ENCODE measurements around the gene MYBPC3.

Gene MYBPC3

GRCh38 chr11:47296045-47296444, 56.5 kb downstream of the MYBPC3 start:
- no peak overlapping the region for H3K4me3 ChIP-seq (ENCODE audit: control insufficient read depth, low read depth, low read length)
- no peak for DNase-seq (ENCODE audit: low read depth)
- TF ChIP-seq, protein P1, sequence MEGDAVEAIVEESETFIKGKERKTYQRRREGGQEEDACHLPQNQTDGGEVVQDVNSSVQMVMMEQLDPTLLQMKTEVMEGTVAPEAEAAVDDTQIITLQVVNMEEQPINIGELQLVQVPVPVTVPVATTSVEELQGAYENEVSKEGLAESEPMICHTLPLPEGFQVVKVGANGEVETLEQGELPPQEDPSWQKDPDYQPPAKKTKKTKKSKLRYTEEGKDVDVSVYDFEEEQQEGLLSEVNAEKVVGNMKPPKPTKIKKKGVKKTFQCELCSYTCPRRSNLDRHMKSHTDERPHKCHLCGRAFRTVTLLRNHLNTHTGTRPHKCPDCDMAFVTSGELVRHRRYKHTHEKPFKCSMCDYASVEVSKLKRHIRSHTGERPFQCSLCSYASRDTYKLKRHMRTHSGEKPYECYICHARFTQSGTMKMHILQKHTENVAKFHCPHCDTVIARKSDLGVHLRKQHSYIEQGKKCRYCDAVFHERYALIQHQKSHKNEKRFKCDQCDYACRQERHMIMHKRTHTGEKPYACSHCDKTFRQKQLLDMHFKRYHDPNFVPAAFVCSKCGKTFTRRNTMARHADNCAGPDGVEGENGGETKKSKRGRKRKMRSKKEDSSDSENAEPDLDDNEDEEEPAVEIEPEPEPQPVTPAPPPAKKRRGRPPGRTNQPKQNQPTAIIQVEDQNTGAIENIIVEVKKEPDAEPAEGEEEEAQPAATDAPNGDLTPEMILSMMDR (IDR thresholded peaks at IDR 0.05; ENCODE audit: control insufficient read depth, insufficient read depth, low read depth, low read length, missing control alignments) = no peak

DNA sequence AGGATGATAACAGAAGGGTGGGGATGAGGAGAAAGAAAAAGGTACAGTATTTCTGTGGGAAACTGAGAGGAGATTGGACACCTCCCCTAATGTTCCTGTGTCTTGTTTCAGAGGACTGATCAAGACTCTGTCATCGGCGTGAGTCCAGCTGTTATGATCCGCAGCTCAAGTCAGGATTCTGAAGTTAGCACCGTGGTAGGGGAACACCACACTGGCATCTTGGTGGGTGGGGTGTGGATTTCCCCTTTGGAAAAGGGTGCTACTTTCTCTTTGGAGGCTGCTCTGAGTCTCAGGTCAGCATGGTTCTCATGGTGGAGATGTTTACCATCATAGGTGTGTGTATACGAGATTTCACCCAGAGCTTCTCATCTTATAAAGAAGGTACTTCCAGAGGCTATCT, 57.1 kb downstream of the MYBPC3 start:
- no peak overlapping the region for H3K4me3 ChIP-seq (ENCODE audit: control insufficient read depth, low read depth, low read length)
- TF ChIP-seq, protein P1 (IDR thresholded peaks at IDR 0.05; ENCODE audit: control insufficient read depth, insufficient read depth, low read depth, low read length, missing control alignments) = no peak
- DNase-seq (ENCODE audit: low read depth) = no peak

DNA sequence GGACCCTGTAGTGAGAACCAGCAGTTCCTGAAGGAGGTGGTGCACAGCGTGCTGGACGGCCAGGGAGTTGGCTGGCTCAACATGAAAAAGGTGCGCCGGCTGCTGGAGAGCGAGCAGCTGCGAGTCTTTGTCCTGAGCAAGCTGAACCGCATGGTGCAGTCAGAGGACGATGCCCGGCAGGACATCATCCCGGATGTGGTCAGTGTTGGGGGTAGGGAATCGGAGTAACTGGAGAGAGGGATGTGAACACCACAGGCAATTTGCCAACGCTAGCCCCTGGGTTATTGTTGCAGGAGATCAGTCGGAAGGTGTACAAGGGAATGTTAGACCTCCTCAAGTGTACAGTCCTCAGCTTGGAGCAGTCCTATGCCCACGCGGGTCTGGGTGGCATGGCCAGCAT, 62.6 kb downstream of the MYBPC3 start:
- TF ChIP-seq, protein P1 (IDR thresholded peaks at IDR 0.05; ENCODE audit: control insufficient read depth, insufficient read depth, low read depth, low read length, missing control alignments) = no peak
- H3K4me3 ChIP-seq (ENCODE audit: control insufficient read depth, low read depth, low read length) = no peak overlapping the region
- DNase-seq (ENCODE audit: low read depth) = no peak

- TF ChIP-seq, protein P1 (IDR thresholded peaks at IDR 0.05; ENCODE audit: control insufficient read depth, insufficient read depth, low read depth, low read length, missing control alignments) = no peak
- DNase-seq (ENCODE audit: low read depth) = no peak
- H3K4me3 ChIP-seq (ENCODE audit: control insufficient read depth, low read depth, low read length) = no peak overlapping the region
These were observed 64.4 kb downstream of the MYBPC3 start for GRCh38 chr11:47288066-47288465.

DNA sequence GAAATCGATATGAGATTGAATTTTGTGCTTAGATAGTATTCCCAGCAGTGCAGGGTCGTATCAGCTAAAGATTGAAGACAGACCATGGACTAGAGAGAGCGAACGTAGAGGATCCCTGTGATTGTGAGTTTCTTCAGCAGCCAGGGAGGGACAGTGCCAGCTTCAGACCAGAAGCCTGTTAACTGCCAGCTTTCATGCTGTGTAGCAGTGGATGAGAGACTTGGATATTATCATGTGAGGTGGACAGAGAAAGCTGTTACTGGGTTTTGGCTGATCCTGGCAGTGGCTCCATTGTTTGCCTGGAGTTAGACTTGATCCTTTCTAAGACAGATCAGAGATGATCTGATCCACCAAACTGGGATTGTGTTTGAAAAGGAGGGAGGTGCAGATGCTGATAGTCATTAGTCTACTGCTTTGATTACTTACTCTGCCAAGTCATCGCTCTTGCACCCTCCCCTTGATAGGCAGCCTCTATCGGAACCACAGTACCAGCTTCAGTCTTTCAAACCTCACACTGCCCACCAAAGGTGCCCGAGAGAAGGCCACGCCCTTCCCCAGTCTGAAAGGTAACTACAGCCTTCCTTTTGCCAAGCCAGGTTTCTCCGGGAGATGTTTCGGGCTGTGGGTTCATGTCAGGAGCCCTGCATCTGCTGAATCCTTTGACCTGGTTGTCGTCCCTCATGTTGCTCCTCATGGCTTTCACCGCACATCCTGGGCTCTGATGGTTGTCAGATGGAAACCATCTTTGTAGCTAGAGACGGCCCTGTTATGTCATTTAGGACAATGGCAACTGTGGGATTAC, 66.3 kb downstream of the MYBPC3 start:
- H3K4me3 ChIP-seq (ENCODE audit: control insufficient read depth, low read depth, low read length) = no peak overlapping the region
- TF ChIP-seq, protein P1 (IDR thresholded peaks at IDR 0.05; ENCODE audit: control insufficient read depth, insufficient read depth, low read depth, low read length, missing control alignments) = no peak
- no peak for DNase-seq (ENCODE audit: low read depth)

DNA sequence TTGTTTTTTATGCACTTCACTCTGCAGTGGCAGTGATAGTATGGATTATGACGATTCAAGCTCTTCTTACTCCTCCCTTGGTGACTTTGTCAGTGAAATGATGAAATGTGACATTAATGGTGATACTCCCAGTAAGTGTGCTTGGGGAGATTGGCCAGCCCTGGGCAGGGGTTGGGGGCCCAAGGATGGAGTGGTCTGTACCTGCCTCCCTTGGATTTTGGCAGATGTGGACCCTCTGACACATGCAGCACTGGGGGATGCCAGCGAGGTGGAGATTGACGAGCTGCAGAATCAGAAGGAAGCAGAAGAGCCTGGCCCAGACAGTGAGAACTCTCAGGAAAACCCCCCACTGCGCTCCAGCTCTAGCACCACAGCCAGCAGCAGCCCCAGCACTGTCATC, 68.4 kb downstream of the MYBPC3 start:
- no peak overlapping the region for H3K4me3 ChIP-seq (ENCODE audit: control insufficient read depth, low read depth, low read length)
- TF ChIP-seq, protein P1 (IDR thresholded peaks at IDR 0.05; ENCODE audit: control insufficient read depth, insufficient read depth, low read depth, low read length, missing control alignments) = no peak
- DNase-seq (ENCODE audit: low read depth) = no peak
